ENCODE results near the gene PACSIN2.

DNA sequence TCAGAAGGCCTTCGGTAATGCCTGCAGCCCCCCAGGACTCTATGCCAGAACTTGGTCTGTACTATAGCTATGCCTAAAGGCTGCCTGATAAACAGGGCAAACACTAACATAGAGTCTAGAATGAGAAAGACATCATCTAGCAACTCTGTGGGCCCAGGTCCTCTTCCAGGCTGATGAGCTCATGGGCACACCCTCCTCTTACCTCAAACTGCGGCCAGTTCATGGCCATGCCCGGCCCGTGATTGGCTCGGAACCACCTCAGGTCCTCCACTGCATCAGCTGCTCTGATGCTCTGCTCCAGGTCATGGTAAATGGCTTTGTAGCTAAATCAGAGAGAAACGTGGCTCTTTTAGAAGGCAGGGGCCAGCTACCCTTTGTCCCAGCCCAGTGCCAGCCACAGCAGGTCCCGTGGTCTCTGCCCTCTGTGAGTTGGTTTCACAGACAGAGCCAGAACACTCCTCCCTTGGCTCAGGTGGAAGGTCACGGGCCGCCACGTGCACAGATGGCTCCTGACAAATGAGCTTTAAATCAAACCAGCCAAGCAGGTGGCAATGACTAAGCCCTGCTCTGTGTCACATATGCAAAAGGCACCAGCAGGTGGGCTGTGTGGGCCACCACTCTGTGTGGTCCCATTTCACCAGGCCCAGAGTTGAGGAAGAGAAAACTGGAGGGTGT, 132.8 kb downstream of the PACSIN2 start:
- TF ChIP-seq GATA2 (IDR thresholded peaks at IDR 0.05; ENCODE audit: low read depth, low read length): no peak
- TF ChIP-seq GATA3 (IDR thresholded peaks at IDR 0.05; ENCODE audit: low read depth, low read length): no peak
